ENCODE data around the gene PPARA.

PPARA gene

DNA sequence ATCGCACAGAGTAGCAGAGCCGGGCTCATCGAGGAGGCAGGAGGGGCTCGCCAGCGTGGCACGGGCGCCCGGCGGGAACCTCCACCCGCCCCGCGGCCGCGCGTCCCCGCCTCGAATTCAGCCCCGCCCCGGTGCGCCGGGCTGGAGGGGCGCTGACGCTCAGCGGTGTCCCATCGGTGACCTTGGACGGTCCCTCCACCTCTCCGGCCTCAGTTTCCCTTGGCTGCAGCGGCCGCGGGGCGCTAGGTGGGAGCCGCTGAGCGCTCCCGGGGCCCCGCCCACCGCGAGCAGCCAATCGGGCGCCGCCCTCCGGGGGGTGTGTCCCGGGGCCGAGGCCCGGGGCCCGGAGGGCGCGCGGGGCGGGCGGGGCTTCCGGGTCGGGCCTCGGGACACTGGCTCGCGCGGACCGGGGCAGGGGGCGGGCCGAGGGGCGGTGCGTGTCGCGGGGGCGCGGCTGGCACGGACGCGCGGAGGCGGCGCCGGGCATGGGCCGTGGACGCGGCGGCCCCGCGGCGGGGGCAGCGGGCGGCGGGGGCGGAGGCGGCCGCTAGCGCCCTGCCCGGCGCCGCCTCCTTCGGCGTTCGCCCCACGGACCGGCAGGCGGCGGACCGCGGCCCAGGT lies at the start of gene PPARA:
Gene PPARA (plus strand): TSS at position 493 of the 621 bp plus-strand sequence. CDS start 47,858 bp downstream, outside the sequence.
- DNase-seq = peak in 1 of 2 experiments; percentile 86

DNA sequence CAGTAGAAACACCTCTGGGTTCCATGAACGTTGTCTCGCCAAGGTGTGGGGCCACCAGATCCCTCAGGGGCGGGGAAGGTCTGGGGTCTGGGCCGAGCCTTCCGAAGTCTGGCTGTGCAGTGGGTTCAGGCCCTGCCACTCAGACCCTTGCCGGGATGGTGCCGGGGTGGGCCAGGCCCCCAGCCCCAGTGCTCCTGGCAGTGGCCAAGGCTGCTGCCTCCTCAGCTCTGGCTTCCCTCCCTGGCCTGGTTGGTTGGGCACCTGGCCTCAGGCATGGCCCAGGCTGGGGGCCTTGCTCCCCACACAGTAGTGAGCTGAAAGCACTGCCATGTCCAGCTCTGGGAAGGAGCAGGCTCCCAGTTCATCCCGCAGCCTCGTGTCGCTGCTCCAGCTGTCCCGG lies 48.2 kb upstream of the PPARA start:
- DNase-seq = no peak

- DNase-seq = no peak
These were observed 47.6 kb upstream of the PPARA start for GRCh38 chr22:46102752-46103151.

DNA sequence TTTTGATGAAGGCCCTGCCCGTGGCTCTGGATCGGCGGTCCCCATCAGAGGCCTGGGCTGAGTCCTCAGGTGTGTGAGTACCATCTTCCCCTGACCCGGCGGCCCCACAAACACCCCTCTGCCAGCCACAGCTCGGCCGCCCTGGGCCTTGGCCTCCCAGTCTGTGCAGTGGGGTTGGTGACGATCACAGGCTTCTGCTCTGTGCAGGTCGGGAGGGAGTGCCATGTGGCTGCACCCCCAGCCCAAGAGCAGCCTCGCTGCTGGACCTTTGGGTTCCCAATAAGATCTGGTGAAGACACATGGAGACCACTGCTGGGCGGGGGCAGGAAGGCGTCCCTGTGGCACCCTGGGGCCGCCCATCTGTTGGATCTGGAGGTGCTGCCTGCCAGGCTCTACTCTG lies 47.1 kb upstream of the PPARA start:
- no peak for DNase-seq

DNA sequence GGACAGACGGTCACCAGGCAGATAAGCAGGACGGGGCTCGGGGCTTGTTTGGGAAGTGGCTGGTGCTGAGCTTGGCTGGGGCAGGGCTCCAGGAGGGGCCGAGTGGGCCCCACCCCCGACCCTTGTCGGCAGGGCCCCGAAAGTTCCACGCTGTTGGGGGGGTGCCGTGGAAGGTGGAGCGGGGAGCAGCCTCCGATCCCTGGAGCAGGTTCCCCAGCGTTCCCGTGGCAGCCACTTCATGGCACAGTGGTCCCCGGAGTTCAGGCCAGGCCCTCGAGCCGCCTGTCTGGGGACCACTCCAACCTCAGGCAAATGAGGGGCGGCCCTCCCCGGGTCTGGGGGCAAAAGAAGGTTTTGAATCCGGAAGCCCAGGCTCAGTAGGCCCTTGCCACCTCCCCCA lies 46.7 kb upstream of the PPARA start:
- DNase-seq = no peak

DNA sequence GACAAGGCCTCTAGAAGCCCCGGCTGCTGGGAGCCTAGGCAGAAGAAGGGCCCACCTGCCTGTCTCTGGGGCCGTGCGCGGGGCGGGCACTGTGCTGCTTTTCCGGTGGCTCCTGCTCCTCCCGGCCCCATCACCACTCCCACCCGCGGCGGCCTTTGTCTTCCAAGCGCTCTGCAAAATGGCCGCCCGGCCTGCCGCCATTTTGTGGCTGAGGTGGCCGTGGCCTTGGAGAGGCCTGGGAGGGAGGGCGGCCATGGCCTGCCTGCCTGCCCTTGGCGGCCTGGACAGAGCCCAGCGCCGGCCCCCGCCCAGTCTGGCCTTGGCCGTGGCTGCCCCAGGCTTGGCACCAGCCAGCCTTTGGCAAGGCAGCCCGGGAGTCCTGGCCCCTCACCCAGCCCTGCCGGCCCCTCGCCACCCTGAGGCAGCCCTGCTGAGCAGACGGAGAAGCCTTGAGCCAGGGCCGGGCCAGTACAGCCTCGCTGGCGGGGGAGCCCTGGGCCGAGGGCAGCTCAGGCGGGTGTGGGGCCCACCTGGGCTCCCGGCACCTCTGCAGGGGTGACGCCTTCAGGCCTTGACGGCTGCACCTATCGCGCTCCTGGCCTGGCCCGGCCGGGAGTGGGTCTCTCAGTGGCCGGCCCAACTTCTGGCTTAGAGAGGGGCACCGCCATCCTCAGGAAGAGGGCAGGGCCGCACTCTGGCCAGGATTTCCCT lies 46.0 kb upstream of the PPARA start:
- no peak for DNase-seq

- DNase-seq = no peak
These were observed 45.3 kb upstream of the PPARA start for GRCh38 chr22:46104881-46105493.

- DNase-seq = no peak
These were observed 44.6 kb upstream of the PPARA start for GRCh38 chr22:46105494-46106278.

GRCh38 chr22:46106279-46107022 lies 43.9 kb upstream of the PPARA start:
- DNase-seq = no peak

GRCh38 chr22:46107089-46107664 lies 43.1 kb upstream of the PPARA start:
- no peak for DNase-seq

DNA sequence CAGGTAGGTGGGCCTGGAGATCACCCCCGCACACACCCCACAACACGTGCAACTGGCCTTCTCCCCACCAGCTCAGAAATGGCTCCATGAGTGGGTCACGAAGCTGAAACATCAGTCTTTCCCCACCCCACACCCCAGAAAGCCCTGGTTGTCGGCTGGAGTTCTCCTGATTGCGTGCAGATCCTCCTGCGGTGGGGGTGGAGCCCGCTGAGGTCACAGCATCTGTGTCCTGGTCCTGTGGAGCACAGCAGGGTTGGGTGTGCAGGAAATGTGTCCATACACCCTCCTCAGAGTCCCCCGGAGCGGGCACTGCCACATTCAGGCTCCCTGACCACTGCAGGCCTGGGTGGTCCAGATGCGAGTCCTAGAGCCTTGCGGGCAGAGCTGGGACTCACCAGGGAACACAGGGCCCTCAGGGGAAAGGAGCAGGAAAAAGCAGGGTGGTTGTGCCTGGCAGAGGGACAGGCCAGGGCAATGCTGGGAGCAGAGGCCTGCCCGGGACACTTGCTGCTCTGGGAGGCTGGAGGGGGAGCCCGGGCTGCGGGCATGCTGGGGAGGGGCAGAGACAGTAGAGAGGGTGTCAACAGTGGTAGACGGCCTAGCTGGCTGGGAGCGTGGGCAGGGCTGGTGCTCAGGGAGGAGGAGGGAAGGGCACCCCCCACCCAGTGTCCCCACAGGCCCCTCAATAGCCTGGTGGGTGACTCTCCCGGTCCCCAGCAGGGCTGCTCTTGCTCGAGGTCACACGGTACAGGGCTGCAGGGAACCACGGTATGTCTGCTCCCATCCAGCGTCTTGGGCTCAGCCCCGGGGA lies 42.4 kb upstream of the PPARA start:
- no peak for DNase-seq

DNA sequence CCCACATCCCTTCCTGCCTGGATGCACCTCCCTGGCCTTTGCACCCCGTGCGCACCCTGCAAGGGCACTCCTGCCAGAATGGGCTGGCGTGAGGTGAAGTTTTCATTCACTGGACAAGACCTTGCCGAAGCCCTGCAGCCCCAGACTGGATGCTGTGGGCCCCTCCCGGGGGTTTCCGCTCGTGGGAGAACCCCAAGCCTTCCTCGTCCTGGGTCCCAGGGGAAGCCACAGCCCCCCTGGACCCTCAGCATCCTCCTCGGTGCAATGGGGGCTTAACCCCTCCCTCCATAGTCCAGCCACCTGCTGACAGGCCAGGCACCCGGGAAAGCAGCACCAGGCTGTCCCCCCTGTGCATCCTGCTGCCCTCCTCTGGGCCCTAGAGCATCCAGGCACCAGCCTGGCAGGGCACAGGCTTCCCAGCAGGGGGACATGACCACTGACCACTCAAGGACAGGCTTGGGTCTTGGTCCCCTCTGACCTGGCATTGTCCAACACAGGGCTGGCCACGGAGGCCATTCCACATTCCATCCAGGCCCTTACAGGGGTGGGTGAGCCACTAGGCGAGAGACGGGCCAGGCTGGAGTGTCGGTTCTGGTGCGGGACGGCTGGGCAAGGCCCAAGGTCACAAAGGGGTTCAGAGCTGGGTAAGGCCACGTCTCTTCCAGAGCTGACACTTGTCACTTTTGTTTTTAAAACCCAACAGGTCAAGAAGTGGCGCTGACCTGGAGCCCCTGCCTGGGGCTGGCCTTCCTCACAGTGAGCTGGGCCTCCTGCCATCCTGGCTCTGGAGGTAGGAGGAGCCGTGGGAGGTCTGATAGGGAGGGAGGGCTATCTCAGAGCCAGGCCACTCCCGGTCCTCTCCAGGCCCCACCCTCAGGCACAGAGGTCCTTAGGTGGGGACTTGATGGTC lies 41.5 kb upstream of the PPARA start:
- DNase-seq = no peak

DNA sequence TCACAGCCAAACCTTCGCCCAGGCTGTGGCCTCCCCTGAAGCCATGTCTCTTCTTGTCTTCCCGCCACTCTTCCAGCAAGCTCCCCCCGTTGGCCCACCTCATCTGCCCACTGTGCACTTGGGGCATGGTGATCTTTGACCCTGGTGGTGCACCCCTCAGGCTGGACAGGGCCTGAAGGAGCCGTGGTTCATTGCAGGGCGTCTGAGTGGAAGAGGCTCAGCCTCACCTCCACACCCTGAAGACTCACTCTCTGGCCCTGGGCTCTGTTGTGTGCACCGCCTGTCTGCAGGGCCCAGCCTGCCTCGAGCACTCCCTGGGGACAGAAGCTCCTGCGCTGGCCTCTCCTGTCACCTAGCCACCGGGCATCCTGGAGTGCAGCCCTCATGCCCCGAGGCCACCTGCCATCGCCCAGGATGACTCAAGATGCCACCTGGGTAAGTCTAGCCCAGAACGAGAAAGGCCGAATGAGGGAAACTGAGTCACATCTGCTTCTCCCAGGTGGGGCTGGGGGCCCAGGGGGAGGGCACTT lies 40.8 kb upstream of the PPARA start:
- DNase-seq = no peak

GRCh38 chr22:46110215-46110614 lies 40.1 kb upstream of the PPARA start:
- DNase-seq = no peak

GRCh38 chr22:46111645-46112306 lies 38.5 kb upstream of the PPARA start:
- no peak for DNase-seq

GRCh38 chr22:46112405-46112804 lies 37.9 kb upstream of the PPARA start:
- no peak for DNase-seq

DNA sequence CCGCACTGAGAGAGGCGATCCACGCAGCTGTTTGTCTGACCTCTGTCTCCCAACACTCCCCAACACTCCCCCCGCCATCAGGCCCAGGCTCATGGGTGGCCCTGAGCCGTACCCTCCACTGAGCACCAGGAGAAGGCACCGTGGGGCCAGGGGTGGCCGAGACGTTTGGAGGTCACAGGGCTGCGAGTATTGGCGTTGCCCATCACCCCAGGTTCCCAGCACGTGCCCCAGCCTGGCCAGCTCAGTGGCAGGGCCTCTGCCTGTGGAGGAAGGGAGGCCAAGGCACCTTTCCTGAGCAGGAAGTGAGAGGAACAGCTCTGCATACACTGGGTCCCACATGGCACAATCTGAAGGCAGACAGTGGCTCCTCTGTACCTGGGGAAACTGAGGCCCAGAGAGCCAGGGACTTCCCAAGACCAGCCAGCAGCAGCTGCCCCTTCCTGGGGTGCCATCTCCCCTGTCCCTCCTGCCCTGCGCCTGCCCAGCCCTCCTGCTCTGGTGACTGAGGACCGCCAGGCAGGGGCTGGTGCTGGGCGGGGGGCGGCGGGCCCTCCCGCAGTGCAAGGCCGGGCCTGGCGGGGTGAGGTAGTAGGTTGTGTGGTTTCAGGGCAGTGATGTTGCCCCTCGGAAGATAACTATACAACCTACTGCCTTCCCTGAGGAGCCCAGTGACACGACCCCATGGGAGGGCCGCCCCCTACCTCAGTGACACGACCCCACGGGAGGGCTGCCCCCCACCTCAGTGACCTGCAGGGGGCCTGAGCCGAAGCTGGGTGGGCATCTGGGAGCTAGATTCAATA lies 37.0 kb upstream of the PPARA start:
- no peak for DNase-seq

DNA sequence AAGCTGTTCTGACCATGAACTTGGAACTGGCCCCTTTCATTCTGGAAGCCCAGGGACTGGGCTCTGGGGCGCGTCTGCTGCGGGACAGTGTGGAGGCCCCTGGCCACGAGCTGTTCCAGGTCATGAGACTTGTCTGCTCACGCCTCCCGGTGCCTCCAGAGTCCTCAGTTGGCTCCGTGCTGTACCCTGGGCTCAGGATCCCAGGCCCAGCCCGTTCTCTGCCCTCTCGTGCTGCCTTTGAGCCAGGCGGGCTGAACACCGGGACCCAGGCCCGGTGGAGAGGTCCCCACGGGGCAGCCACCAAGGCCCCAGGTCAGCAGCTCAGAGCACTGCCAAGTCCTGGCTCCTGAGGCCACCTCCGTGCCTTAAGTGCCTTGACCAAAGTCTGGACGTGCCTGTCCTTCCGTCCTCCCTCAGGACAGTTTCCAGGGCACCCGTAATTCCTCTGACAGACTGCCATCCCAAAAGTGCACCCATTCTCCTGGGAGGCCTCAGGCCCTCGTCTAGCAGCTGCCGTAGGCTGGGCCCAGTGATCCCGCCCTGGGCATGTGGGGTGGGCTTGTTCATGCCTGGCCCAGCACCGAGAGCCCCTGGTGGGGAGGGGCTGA lies 36.3 kb upstream of the PPARA start:
- DNase-seq = no peak
